Motor neuron (in vitro differentiated cells): ENCODE data around the gene ST13. TPM values are rescaled to one million over a fixed set of nuclear protein-coding genes. Genes with fewer than 3 reads are reported as not detected.
"Not testable (repeated sequence)": the region's sequence is repeated elsewhere in the genome, so short reads cannot be mapped to it uniquely, and the experiment has no call there.

ENCODE experiments used
- ATAC-seq, 8 experiments: fragments of 200-7000 bp; cut with Tn5 transposase; replicated peaks in 6 of 8; 2 replicates each; pipeline ENCODE4 v1.8.0; 2021; ENCODE audit warnings: mild to moderate bottlenecking in 8 of 8, moderate library complexity in 8 of 8
- H3K27ac ChIP-seq, 2 donors: fragments of 250-450 bp; sonication (Bioruptor Pico); 2 replicates each; pipeline ENCODE4 v1.9.0; 2021; ENCODE audit warnings: antibody characterized with exemption in 2 of 2, mild to moderate bottlenecking in 2 of 2, moderate library complexity in 1 of 2
- H3K4me1 ChIP-seq, 2 donors: fragments of 250-450 bp; sonication (Bioruptor Pico); replicated peaks in 1 of 2; 2 replicates each; pipeline ENCODE4 v1.6.1; 2021; ENCODE audit warnings: antibody characterized with exemption in 2 of 2, mild to moderate bottlenecking in 2 of 2, moderate library complexity in 1 of 2
- H3K4me3 ChIP-seq, 5 donors: fragments of 250-450 bp; sonication (Bioruptor Pico); 2 replicates each; pipeline ENCODE4 v1.9.0; 2021; ENCODE audit warnings: antibody characterized with exemption in 5 of 5, mild to moderate bottlenecking in 5 of 5, moderate library complexity in 4 of 5
- WGBS, 10 experiments: fragments of 450-650 bp; shearing (Covaris generic); methylation state at CpG; one replicate each; pipeline ENCODE4 v1.0.0; 2022; 5-methylcytosine and 5-hydroxymethylcytosine counted together
- in situ Hi-C, 9 experiments: fragments of 400-800 bp; cut with MboI; loops; one replicate each; pipeline ENCODE4 v1.15.0; 2021; ENCODE audit warnings: low sequenced_read_pairs in 9 of 9, low pct_unique_long_range_greater_than_20kb in 2 of 9; ENCODE audit not compliant: unreplicated experiment in 9 of 9
- total RNA-seq, 8 experiments: library from RNA; unstranded; fragments of 300-600 nt; gene quantifications; 2 replicates each; pipeline versions ENCODE4 v1.2.3 to v1.2.4, GENCODE V29; 2022

ST13 gene
- 100 to 1,000 TPM; 195 to 321 (median 222) TPM for total RNA-seq

DNA sequence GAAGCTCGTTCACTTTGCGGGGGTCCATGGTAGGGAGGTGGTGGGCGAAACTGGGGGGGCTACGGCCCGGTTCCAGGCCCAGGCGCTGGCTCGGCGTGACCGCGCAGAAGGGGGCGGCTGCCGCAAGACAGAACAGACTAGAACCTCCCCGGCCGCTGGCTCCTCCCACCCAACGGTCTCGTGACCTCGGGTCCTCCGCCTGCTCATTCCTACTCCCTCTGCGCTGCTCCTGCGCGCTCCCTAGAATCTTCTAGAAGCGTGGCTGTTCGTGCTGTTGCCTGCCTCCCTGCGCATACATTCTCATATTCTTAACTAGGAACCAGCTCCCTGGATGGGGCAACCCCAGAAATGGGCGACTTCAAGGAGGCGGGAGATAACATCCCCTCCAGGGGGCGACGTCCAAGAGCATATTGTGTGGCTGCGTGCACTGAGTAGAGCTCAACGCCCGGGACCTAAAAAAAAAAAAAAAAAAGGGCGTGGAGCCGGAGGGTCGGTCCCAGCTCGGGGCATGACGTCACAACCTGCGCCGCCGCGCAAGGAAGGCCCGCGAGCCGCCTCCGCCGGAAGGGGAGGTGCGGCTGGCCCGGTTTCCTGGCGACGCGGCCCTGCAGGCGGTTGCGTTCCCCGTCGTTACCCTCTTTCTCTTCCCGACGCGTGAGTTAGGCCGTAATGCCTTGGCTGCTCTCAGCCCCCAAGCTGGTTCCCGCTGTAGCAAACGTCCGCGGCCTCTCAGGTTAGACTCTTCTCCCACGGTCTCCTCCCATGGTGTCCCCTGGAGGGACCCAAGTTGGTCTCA lies at the start of gene ST13, which contains the start of gene XPNPEP3:
TSS of gene ST13 (minus strand) at position 127 of the 796 bp plus-strand sequence. CDS start at position 28, 99 bp downstream.
TSS of gene XPNPEP3 (plus strand) at position 636 of the 796 bp plus-strand sequence. CDS start at position 670, 34 bp downstream.
- peak; percentile 86 to 94 (median 92) for ATAC-seq
- in situ Hi-C loops, result loop anchor here in 1 of 9 experiments (25.0 kb wide), 1 partner anchor 94 kb away; no protein-coding TSS in a partner anchor
- Histone ChIP-seq H3K4me3 (peak within 1 kb of the TSS; percentile 65 to 95 (median 88)), H3K4me1 (peaks cover 0 to 39% of the 10 kb centered on the region in 2 donors), H3K27ac (peak within 1 kb of the TSS; percentile 100)
- 0 to 3% (median 0%) methylated on average over 2 to 12 of the region's 63 CpGs; no CpG with 5 or more reads in 4 of the 10 experiments for WGBS, 10 experiments

- H3K4me1 ChIP-seq, result no peaks in the 10 kb centered on the region
- in situ Hi-C loops, result no loop called here
- no peak overlapping the region for H3K4me3 ChIP-seq
- WGBS, 10 experiments, result 100% methylated on average over 1 of the region's 1 CpG; no CpG with 5 or more reads in 8 of the 10 experiments
- H3K27ac ChIP-seq, result no peak overlapping the region
- no peak for ATAC-seq
Observed at GRCh38 chr22:40904101-40904500, 47.7 kb upstream of the ST13 start.

- Histone ChIP-seq H3K4me1 (no peaks in the 10 kb centered on the region), H3K4me3 (no peak overlapping the region), H3K27ac (no peak overlapping the region)
- in situ Hi-C loops, result loop anchor here in 1 of 9 experiments (25.0 kb wide), 1 partner anchor 237 kb away; no protein-coding TSS in a partner anchor
- 0 to 100% (median 55%) methylated on average over 1 to 3 of the region's 3 CpGs; no CpG with 5 or more reads in 2 of the 10 experiments for WGBS, 10 experiments
- peak in 4 of 8 experiments; percentile 25 to 93 (median 90) for ATAC-seq
Observed at GRCh38 chr22:40898850-40899357, 42.5 kb upstream of the ST13 start.

- in situ Hi-C loops, result loop anchor here in 1 of 9 experiments (25.0 kb wide), 1 partner anchor 232 kb away; no protein-coding TSS in a partner anchor
- Histone ChIP-seq H3K4me3 (no peak overlapping the region), H3K4me1 (no peaks in the 10 kb centered on the region), H3K27ac (no peak overlapping the region)
- WGBS, 10 experiments, result 86 to 100% (median 97%) methylated on average over 1 to 4 of the region's 4 CpGs
- ATAC-seq, result no peak
Observed at GRCh38 chr22:40894417-40894816, 38.0 kb upstream of the ST13 start.

DNA sequence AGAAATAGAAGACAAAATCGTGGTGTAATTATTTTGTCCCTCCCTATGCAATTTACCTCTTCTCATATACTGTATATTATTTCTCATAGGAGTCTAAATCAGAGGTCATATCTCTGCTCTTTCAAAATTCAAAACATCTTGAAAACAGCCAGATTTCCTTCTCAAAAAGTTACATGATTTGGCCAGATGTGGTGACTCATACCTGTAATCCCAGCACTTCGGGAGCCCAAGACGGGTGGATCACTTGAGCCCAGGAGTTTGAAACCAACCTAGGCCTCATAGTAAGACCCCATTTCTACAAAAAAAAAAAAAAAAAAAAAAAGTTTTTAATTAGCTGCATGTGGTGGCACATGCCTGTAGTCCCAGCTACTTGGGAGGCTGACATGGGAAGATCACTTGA lies 34.4 kb upstream of the ST13 start:
- no peak overlapping the region for H3K4me3 ChIP-seq
- WGBS, 10 experiments, result 33 to 100% (median 86%) methylated on average over 1 to 3 of the region's 3 CpGs; no CpG with 5 or more reads in 5 of the 10 experiments
- no peaks in the 10 kb centered on the region for H3K4me1 ChIP-seq
- no peak for ATAC-seq
- no peak overlapping the region for H3K27ac ChIP-seq
- in situ Hi-C loops, result loop anchor here in 1 of 9 experiments (25.0 kb wide), 1 partner anchor 229 kb away; no protein-coding TSS in a partner anchor

DNA sequence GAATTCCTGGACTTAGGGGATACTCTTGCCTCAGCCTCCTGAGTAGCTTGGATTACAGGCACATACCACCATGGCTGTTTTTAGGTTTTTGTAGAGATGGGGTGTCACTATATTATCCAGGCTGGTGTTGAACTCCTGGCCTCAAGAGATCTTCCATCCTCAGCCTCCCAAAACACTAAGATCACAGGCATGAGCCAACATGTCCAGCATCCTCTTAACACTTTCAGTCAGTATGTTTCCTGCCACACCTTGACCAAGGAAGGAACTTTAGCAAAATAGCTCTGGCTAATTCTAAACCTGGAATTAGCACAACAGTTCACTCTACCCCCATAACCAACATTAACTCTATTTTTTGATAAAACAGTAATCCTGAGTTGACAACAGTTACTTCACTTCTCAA lies 32.7 kb upstream of the ST13 start:
- ATAC-seq, result no peak
- H3K4me1 ChIP-seq, result no peaks in the 10 kb centered on the region
- H3K27ac ChIP-seq, result no peak overlapping the region
- in situ Hi-C loops, result loop anchor here in 1 of 9 experiments (25.0 kb wide), 1 partner anchor 227 kb away; no protein-coding TSS in a partner anchor
- H3K4me3 ChIP-seq, result no peak overlapping the region

DNA sequence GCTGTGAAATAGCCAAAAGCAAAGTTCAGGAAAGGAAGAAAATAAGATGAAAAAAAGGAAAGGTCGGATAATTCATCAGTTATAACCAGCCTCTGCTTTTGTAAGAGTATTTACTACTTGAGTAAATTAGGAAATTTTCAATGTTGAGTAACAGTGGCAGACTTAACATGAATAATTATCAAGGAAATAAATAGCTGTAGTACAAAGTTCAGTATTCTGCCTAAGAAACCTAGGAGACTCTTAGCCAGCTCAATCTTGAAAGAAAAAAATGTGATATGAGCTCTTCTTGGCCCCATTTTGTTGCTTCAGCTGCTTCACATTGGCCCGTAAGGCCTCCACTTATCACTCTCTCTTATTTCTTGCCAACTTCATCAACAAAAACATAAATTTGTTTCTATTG lies 22.5 kb upstream of the ST13 start:
- no peak for ATAC-seq
- Histone ChIP-seq H3K4me3 (no peak overlapping the region), H3K4me1 (no peaks in the 10 kb centered on the region), H3K27ac (no peak overlapping the region)
- WGBS, 10 experiments, result 89 to 100% (median 94%) methylated on average over 1 to 2 of the region's 2 CpGs; no CpG with 5 or more reads in 1 of the 10 experiments
- in situ Hi-C loops, result loop anchor here in 1 of 9 experiments (25.0 kb wide), 1 partner anchor 217 kb away; no protein-coding TSS in a partner anchor

- WGBS, 10 experiments, result 20 to 92% (median 79%) methylated on average over 2 to 3 of the region's 3 CpGs; no CpG with 5 or more reads in 1 of the 10 experiments
- no peak overlapping the region for H3K27ac ChIP-seq
Observed at GRCh38 chr22:40877488-40877887, 21.0 kb upstream of the ST13 start.

GRCh38 chr22:40876907-40877306 lies 20.5 kb upstream of the ST13 start:
- Histone ChIP-seq H3K27ac (no peak overlapping the region), H3K4me3 (no peak overlapping the region), H3K4me1 (no peaks in the 10 kb centered on the region)
- WGBS, 10 experiments, result 0 to 100% (median 43%) methylated on average over 1 of the region's 1 CpG; no CpG with 5 or more reads in 3 of the 10 experiments
- in situ Hi-C loops, result loop anchor here in 1 of 9 experiments (25.0 kb wide), 1 partner anchor 215 kb away; no protein-coding TSS in a partner anchor
- ATAC-seq, result peak in 3 of 8 experiments; percentile 25 to 91 (median 39)

More at GRCh38 chr22:40877488-40877887, 21.0 kb upstream of the ST13 start:
- Histone ChIP-seq H3K4me3 (no peak overlapping the region), H3K4me1 (no peaks in the 10 kb centered on the region)
- ATAC-seq, result no peak
- in situ Hi-C loops, result loop anchor here in 1 of 9 experiments (25.0 kb wide), 1 partner anchor 215 kb away; no protein-coding TSS in a partner anchor

GRCh38 chr22:40875111-40875510 lies 18.7 kb upstream of the ST13 start:
- in situ Hi-C loops, result loop anchor here in 1 of 9 experiments (25.0 kb wide), 1 partner anchor 213 kb away; no protein-coding TSS in a partner anchor
- no peaks in the 10 kb centered on the region for H3K4me1 ChIP-seq
- H3K4me3 ChIP-seq, result no peak overlapping the region
- no peak overlapping the region for H3K27ac ChIP-seq
- WGBS, 10 experiments, result 65 to 100% (median 95%) methylated on average over 2 to 3 of the region's 3 CpGs; no CpG with 5 or more reads in 2 of the 10 experiments
- ATAC-seq, result no peak

GRCh38 chr22:40874016-40874415 lies 17.6 kb upstream of the ST13 start:
- no peaks in the 10 kb centered on the region for H3K4me1 ChIP-seq
- in situ Hi-C loops, result loop anchor here in 1 of 9 experiments (25.0 kb wide), 1 partner anchor 112 kb away; no protein-coding TSS in a partner anchor
- no peak overlapping the region for H3K4me3 ChIP-seq
- no peak overlapping the region for H3K27ac ChIP-seq
- WGBS, 10 experiments, result 89 to 100% (median 100%) methylated on average over 1 to 3 of the region's 3 CpGs; no CpG with 5 or more reads in 1 of the 10 experiments
- no peak for ATAC-seq

GRCh38 chr22:40868379-40868778 lies 11.9 kb upstream of the ST13 start:
- in situ Hi-C loops, result loop anchor here in 1 of 9 experiments (25.0 kb wide), 1 partner anchor 106 kb away; no protein-coding TSS in a partner anchor
- not testable (repeated sequence) for H3K4me1 ChIP-seq, H3K27ac ChIP-seq, H3K4me3 ChIP-seq, ATAC-seq
- WGBS, 10 experiments, result 73 to 100% (median 91%) methylated on average over 1 to 6 of the region's 6 CpGs; no CpG with 5 or more reads in 4 of the 10 experiments
